ACC112 (cell line): Measurements from ENCODE around the gene KCND3.

ENCODE experiments used
- H2AFZ ChIP-seq: fragments of 200-600 bp; sonication (generic); one replicate; pipeline ENCODE4 v1.6.0; 2017; ENCODE audit warnings: antibody characterized with exemption, low read length; ENCODE audit not compliant: unreplicated experiment
- H3K27ac ChIP-seq: fragments of 200-600 bp; sonication (generic); 2 replicates; pipeline ENCODE4 v1.5.1; 2014; ENCODE audit warnings: low read depth, mild to moderate bottlenecking, antibody characterized with exemption, low read length, moderate library complexity
- H3K27me3 ChIP-seq: fragments of 200-600 bp; sonication (generic); 2 replicates; pipeline ENCODE4 v1.6.1; 2014; ENCODE audit warnings: mild to moderate bottlenecking, antibody characterized with exemption, low read length, moderate library complexity, mixed read lengths; ENCODE audit not compliant: insufficient read depth
- H3K36me3 ChIP-seq: fragments of 200-600 bp; sonication (generic); 2 replicates; pipeline ENCODE4 v1.6.1; 2016; ENCODE audit warnings: mild to moderate bottlenecking, antibody characterized with exemption, low read length, moderate library complexity, mixed read lengths; ENCODE audit not compliant: insufficient read depth
- H3K4me1 ChIP-seq: fragments of 200-600 bp; sonication (generic); one replicate; pipeline ENCODE4 v1.6.1; 2016; ENCODE audit warnings: low read length, mixed read lengths; ENCODE audit not compliant: insufficient read depth, unreplicated experiment, control insufficient read depth
- H3K4me3 ChIP-seq: fragments of 200-600 bp; sonication (generic); 2 replicates; pipeline ENCODE4 v1.5.1; 2014; ENCODE audit warnings: mild to moderate bottlenecking, low read depth, low read length
- H3K79me2 ChIP-seq: fragments of 200-600 bp; sonication (generic); one replicate; pipeline ENCODE4 v1.6.0; 2016; ENCODE audit warnings: low read length; ENCODE audit not compliant: control insufficient read depth, unreplicated experiment, insufficient read depth

Gene KCND3

GRCh38 chr1:111848852-111849545 is 140.5 kb downstream of the KCND3 start:
- Histone ChIP-seq H3K36me3 (no peaks in the 10 kb centered on the region), H2AFZ (no peak overlapping the region), H3K79me2 (no peaks in the 10 kb centered on the region), H3K4me3 (no peak overlapping the region), H3K27me3 (peaks cover 60% of the 10 kb centered on the region), H3K4me1 (no peaks in the 10 kb centered on the region), H3K27ac (no peak overlapping the region)

DNA sequence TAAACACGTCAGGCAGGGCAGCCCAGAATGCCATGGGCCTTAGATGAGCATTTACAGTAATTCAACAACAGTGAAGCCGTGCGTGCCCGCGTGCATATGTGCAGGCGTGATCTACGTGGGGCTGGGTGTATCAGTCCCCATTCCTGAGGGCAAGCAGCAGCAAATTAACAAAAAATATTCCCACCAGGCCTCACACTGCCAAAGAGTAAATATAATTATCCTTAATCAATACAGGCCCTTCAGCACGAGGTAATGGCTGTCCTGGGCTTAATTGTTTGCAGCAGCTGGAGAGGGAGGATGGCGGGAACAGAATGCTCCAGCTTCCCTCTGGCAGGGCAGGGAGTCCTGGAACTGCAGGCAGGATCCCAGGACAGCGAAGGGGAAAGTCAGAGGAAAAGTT is 142.0 kb downstream of the KCND3 start:
- no peaks in the 10 kb centered on the region for H3K79me2 ChIP-seq
- H3K4me3 ChIP-seq, result no peak overlapping the region
- H3K4me1 ChIP-seq, result no peaks in the 10 kb centered on the region
- H3K36me3 ChIP-seq, result no peaks in the 10 kb centered on the region
- peaks cover 49% of the 10 kb centered on the region for H3K27me3 ChIP-seq
- no peak overlapping the region for H2AFZ ChIP-seq
- H3K27ac ChIP-seq, result no peak overlapping the region

DNA sequence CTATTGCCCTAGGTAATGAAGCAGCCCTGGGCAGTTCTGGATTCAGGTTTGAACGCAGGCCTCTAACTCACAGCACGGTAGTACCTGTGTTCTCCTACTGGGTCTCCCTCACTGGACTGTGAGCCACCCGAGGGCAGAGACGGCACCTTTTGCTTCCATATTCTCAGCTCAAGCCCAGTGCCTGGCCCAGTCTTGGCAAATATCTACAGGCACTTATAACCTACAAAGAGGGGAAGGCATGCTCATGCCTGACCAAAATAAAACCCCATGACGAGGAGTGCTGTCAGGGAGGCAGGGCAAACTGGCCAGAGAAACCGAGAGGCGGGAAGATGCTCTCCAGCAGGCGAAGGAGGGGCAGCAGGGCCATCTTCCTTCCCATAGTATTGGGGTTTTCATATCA is 142.6 kb downstream of the KCND3 start:
- Histone ChIP-seq H3K36me3 (no peaks in the 10 kb centered on the region), H3K27me3 (peaks cover 46% of the 10 kb centered on the region), H3K4me3 (no peak overlapping the region), H3K27ac (no peak overlapping the region), H3K79me2 (no peaks in the 10 kb centered on the region), H2AFZ (no peak overlapping the region), H3K4me1 (no peaks in the 10 kb centered on the region)

DNA sequence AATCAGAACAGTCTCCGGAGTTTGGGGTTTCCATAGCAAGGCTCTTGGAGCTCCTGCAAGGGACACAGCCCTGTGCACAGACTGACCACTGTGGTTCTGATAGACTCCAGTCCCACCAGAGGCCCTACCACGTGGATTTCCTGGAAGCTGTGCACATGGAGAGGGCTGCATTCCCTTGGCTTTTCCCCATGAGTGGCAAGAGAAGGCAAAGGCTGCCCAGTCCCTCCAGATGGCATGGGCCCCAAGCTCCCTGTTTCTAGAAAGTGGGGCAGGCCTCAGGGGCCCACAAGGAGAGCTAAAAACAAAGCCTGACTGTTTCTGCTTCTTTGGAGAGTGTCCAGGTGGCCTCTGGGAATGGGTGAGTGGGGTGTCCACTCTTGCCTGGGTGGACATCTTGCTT is 146.3 kb downstream of the KCND3 start:
- H3K27ac ChIP-seq, result no peak overlapping the region
- peaks cover 37% of the 10 kb centered on the region for H3K27me3 ChIP-seq
- no peaks in the 10 kb centered on the region for H3K36me3 ChIP-seq
- no peak overlapping the region for H3K4me3 ChIP-seq
- no peak overlapping the region for H2AFZ ChIP-seq
- no peaks in the 10 kb centered on the region for H3K79me2 ChIP-seq
- H3K4me1 ChIP-seq, result no peaks in the 10 kb centered on the region

DNA sequence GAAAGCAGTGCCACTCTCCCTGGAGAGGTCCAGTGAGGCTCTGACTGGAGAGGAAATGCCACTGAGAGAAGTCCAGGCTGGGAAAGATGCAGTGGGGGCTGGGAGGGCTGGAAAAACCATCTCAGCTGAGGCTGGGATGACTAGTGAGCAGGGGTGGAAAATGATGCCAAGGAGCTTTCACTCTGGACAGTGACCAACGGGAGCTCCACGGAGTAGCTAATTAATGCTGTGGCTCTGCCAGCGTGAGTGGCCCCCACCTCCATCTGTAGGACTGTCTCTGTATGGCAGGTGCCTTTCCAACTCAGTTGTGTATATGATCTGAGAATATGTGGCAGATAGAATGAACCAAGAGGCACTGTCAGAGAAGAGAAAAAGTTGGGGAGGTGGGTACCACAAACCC is 147.1 kb downstream of the KCND3 start:
- Histone ChIP-seq H2AFZ (no peak overlapping the region), H3K4me1 (no peaks in the 10 kb centered on the region), H3K27me3 (peaks cover 34% of the 10 kb centered on the region), H3K27ac (no peak overlapping the region), H3K36me3 (no peaks in the 10 kb centered on the region), H3K79me2 (no peaks in the 10 kb centered on the region), H3K4me3 (no peak overlapping the region)

DNA sequence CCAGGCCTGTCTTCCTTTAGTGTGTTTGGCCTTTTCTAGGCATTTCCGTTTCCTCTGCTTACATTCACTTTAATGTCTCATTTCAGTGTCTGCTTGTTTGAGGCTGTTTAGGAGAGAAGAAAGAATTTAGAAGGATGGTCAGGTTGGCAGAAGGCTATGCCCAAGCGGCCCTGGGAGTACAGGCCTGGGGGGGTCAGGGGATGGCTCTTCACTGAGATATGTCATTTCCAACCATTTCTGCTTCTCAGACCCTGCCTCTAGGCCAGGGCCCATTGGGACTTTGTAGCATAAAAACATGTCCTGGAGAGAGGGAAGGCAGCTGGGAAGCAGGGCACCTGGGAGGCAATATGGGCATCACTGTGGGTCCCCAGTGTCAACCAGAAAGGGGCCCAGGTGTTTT is 147.7 kb downstream of the KCND3 start:
- Histone ChIP-seq H3K4me3 (no peak overlapping the region), H3K27me3 (peaks cover 39% of the 10 kb centered on the region), H3K36me3 (no peaks in the 10 kb centered on the region), H3K27ac (no peak overlapping the region), H3K4me1 (no peaks in the 10 kb centered on the region), H3K79me2 (no peaks in the 10 kb centered on the region), H2AFZ (no peak overlapping the region)

GRCh38 chr1:111841189-111841588 is 148.3 kb downstream of the KCND3 start:
- Histone ChIP-seq H3K27me3 (peaks cover 38% of the 10 kb centered on the region), H3K4me3 (no peak overlapping the region)

GRCh38 chr1:111837393-111837792 is 152.1 kb downstream of the KCND3 start:
- Histone ChIP-seq H3K4me1 (no peaks in the 10 kb centered on the region), H3K36me3 (no peaks in the 10 kb centered on the region), H3K27me3 (peaks cover 47% of the 10 kb centered on the region), H3K4me3 (no peak overlapping the region), H2AFZ (no peak overlapping the region), H3K27ac (no peak overlapping the region), H3K79me2 (no peaks in the 10 kb centered on the region)

More at GRCh38 chr1:111841189-111841588, 148.3 kb downstream of the KCND3 start:
- H3K79me2 ChIP-seq, result no peaks in the 10 kb centered on the region
- H3K27ac ChIP-seq, result no peak overlapping the region
- H3K36me3 ChIP-seq, result no peaks in the 10 kb centered on the region
- no peaks in the 10 kb centered on the region for H3K4me1 ChIP-seq
- no peak overlapping the region for H2AFZ ChIP-seq

DNA sequence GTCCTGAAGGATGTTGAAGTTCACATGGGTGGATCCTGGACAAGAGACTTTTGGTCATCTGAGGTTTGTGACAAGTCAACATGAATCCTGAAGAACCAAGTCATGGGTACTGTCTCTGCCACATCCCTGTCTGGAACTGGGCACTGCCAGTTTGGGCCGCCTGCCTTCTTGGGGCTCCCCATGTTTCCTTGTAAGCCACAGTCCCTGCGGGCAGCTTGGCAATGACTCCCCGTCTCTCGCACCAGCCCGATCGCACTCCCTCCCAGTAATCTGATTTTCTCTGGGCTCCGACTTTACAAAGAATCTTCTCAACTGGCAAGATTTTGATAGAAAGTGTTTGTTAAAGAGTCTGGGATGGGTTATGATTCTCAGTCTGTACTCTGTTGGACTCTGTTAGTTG is 153.4 kb downstream of the KCND3 start:
- no peak overlapping the region for H3K4me3 ChIP-seq
- no peaks in the 10 kb centered on the region for H3K36me3 ChIP-seq
- peaks cover 43% of the 10 kb centered on the region for H3K27me3 ChIP-seq
- H3K4me1 ChIP-seq, result no peaks in the 10 kb centered on the region
- no peak overlapping the region for H2AFZ ChIP-seq
- no peaks in the 10 kb centered on the region for H3K79me2 ChIP-seq
- H3K27ac ChIP-seq, result no peak overlapping the region

DNA sequence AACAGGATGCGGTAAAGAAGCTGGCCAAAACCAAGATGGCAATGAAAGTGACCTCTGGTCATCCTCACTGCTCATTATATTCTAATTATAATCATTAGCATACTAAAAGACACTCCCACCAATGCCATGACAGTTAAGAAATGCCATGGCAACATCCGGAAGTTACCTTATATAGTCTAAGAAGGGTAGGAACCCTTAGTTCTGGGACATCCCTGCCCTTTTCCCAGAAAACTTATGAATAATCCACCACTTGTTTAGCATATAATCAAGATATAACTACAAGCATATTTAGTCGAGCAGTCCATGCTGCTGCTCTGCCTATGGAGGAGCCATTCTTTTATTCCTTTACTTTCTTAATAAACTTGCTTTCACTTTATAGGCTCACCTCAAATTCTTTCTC is 154.0 kb downstream of the KCND3 start:
- Histone ChIP-seq H3K4me3 (no peak overlapping the region), H3K36me3 (no peaks in the 10 kb centered on the region), H3K27ac (no peak overlapping the region), H3K27me3 (peaks cover 40% of the 10 kb centered on the region), H2AFZ (no peak overlapping the region), H3K4me1 (no peaks in the 10 kb centered on the region), H3K79me2 (no peaks in the 10 kb centered on the region)

GRCh38 chr1:111834956-111835355 is 154.5 kb downstream of the KCND3 start:
- Histone ChIP-seq H3K36me3 (no peaks in the 10 kb centered on the region), H3K27me3 (peaks cover 43% of the 10 kb centered on the region), H2AFZ (no peak overlapping the region), H3K79me2 (no peaks in the 10 kb centered on the region), H3K4me3 (no peak overlapping the region), H3K27ac (no peak overlapping the region), H3K4me1 (no peaks in the 10 kb centered on the region)
